ENCODE results near the gene DKKL1. TPM values are rescaled to one million over a fixed set of nuclear protein-coding genes. Genes with fewer than 3 reads are reported as not detected.

The DKKL1 gene
- polyA plus RNA-seq, 3 donors from 2014 or later = not detected

- DNase-seq = no peak
- H3K9me3 Mint-ChIP-seq = no peaks in the 10 kb centered on the region
- H3K27me3 Mint-ChIP-seq (ENCODE audit: low read depth in 3 of 3) = peaks cover 0 to 5% (median 2%) of the 10 kb centered on the region in 3 donors
- no peaks in the 10 kb centered on the region for H3K36me3 Mint-ChIP-seq
- H3K4me1 Mint-ChIP-seq = no peaks in the 10 kb centered on the region
- no peak overlapping the region for H3K27ac Mint-ChIP-seq
- H3K4me3 Mint-ChIP-seq = no peak overlapping the region
These were observed 36.4 kb downstream of the DKKL1 start for GRCh38 chr19:49400029-49400428.

GRCh38 chr19:49403404-49404187, 39.9 kb downstream of the DKKL1 start:
- H3K9me3 Mint-ChIP-seq = peaks cover 0 to 1% (median 0%) of the 10 kb centered on the region in 6 donors
- peaks cover 0 to 4% (median 0%) of the 10 kb centered on the region in 3 donors for H3K36me3 Mint-ChIP-seq
- no peak overlapping the region for H3K4me3 Mint-ChIP-seq
- H3K27me3 Mint-ChIP-seq (ENCODE audit: low read depth in 3 of 3) = peaks cover under 1 to 4% (median 2%) of the 10 kb centered on the region in 3 donors
- no peak overlapping the region for H3K27ac Mint-ChIP-seq
- H3K4me1 Mint-ChIP-seq = peaks cover 0 to under 1% of the 10 kb centered on the region in 2 donors
- DNase-seq = no peak

- Mint-ChIP-seq H3K27ac (no peak overlapping the region), H3K4me1 (peaks cover 12 to 14% of the 10 kb centered on the region in 2 donors), H3K27me3 (ENCODE audit: low read depth in 3 of 3) (peaks cover 3 to 10% (median 4%) of the 10 kb centered on the region in 3 donors), H3K4me3 (no peak overlapping the region), H3K36me3 (peaks cover 0 to 4% (median 0%) of the 10 kb centered on the region in 3 donors), H3K9me3 (peaks cover 0 to 1% (median 0%) of the 10 kb centered on the region in 6 donors)
- DNase-seq = no peak
These were observed 43.4 kb downstream of the DKKL1 start for GRCh38 chr19:49407079-49407478.

GRCh38 chr19:49407482-49408015, 43.9 kb downstream of the DKKL1 start:
- H3K4me3 Mint-ChIP-seq = no peak overlapping the region
- H3K4me1 Mint-ChIP-seq = peaks cover 12 to 14% of the 10 kb centered on the region in 2 donors
- H3K27ac Mint-ChIP-seq = peak overlapping the region in 2 of 6 donors; percentile 19 to 42
- H3K27me3 Mint-ChIP-seq (ENCODE audit: low read depth in 3 of 3) = peaks cover 4 to 9% (median 5%) of the 10 kb centered on the region in 3 donors
- H3K9me3 Mint-ChIP-seq = peaks cover 0 to 1% (median 0%) of the 10 kb centered on the region in 6 donors
- peaks cover 0 to 4% (median 0%) of the 10 kb centered on the region in 3 donors for H3K36me3 Mint-ChIP-seq
- DNase-seq = no peak

GRCh38 chr19:49408816-49409440, 45.3 kb downstream of the DKKL1 start:
- H3K4me1 Mint-ChIP-seq = peaks cover 12 to 14% of the 10 kb centered on the region in 2 donors
- peaks cover 0 to 1% (median 0%) of the 10 kb centered on the region in 6 donors for H3K9me3 Mint-ChIP-seq
- peaks cover 0 to 4% (median 0%) of the 10 kb centered on the region in 3 donors for H3K36me3 Mint-ChIP-seq
- peak overlapping the region in 1 of 5 donors; percentile 33 for H3K4me3 Mint-ChIP-seq
- DNase-seq = no peak
- peaks cover 4 to 9% (median 8%) of the 10 kb centered on the region in 3 donors for H3K27me3 Mint-ChIP-seq (ENCODE audit: low read depth in 3 of 3)
- peak overlapping the region in 4 of 6 donors; percentile 0 to 79 (median 47) for H3K27ac Mint-ChIP-seq

GRCh38 chr19:49409441-49410029, 45.9 kb downstream of the DKKL1 start:
- peaks cover 4 to 9% (median 8%) of the 10 kb centered on the region in 3 donors for H3K27me3 Mint-ChIP-seq (ENCODE audit: low read depth in 3 of 3)
- peak overlapping the region in 3 of 5 donors; percentile 19 to 33 (median 19) for H3K4me3 Mint-ChIP-seq
- DNase-seq = no peak
- H3K36me3 Mint-ChIP-seq = peaks cover 0 to 4% (median 0%) of the 10 kb centered on the region in 3 donors
- H3K9me3 Mint-ChIP-seq = peaks cover 0 to 1% (median 0%) of the 10 kb centered on the region in 6 donors
- H3K4me1 Mint-ChIP-seq = peaks cover 12 to 14% of the 10 kb centered on the region in 2 donors
- H3K27ac Mint-ChIP-seq = peak overlapping the region in 5 of 6 donors; percentile 0 to 84 (median 54)

- Mint-ChIP-seq H3K36me3 (peaks cover 0 to 4% (median 0%) of the 10 kb centered on the region in 3 donors), H3K27me3 (ENCODE audit: low read depth in 3 of 3) (peaks cover 9 to 10% (median 9%) of the 10 kb centered on the region in 3 donors), H3K27ac (peak overlapping the region in 1 of 6 donors; percentile 24), H3K4me3 (no peak overlapping the region), H3K4me1 (peaks cover 12 to 14% of the 10 kb centered on the region in 2 donors), H3K9me3 (peaks cover 0 to 1% (median 0%) of the 10 kb centered on the region in 6 donors)
- no peak for DNase-seq
These were observed 48.1 kb downstream of the DKKL1 start for GRCh38 chr19:49411681-49412326.

GRCh38 chr19:49413348-49413747, 49.7 kb downstream of the DKKL1 start:
- no peaks in the 10 kb centered on the region for H3K36me3 Mint-ChIP-seq
- H3K9me3 Mint-ChIP-seq = no peaks in the 10 kb centered on the region
- no peak overlapping the region for H3K4me3 Mint-ChIP-seq
- no peak overlapping the region for H3K27ac Mint-ChIP-seq
- DNase-seq = no peak
- H3K4me1 Mint-ChIP-seq = peaks cover 12 to 14% of the 10 kb centered on the region in 2 donors
- peaks cover 9 to 13% (median 11%) of the 10 kb centered on the region in 3 donors for H3K27me3 Mint-ChIP-seq (ENCODE audit: low read depth in 3 of 3)

GRCh38 chr19:49414256-49414655, 50.6 kb downstream of the DKKL1 start:
- H3K27me3 Mint-ChIP-seq (ENCODE audit: low read depth in 3 of 3) = peaks cover 9 to 16% (median 11%) of the 10 kb centered on the region in 3 donors
- no peaks in the 10 kb centered on the region for H3K9me3 Mint-ChIP-seq
- H3K4me1 Mint-ChIP-seq = peaks cover 9% of the 10 kb centered on the region in 2 donors
- H3K36me3 Mint-ChIP-seq = no peaks in the 10 kb centered on the region
- no peak for DNase-seq
- H3K27ac Mint-ChIP-seq = no peak overlapping the region
- H3K4me3 Mint-ChIP-seq = no peak overlapping the region

- Mint-ChIP-seq H3K4me1 (no peaks in the 10 kb centered on the region), H3K27me3 (ENCODE audit: low read depth in 3 of 3) (peaks cover 13 to 23% (median 15%) of the 10 kb centered on the region in 3 donors), H3K36me3 (no peaks in the 10 kb centered on the region), H3K4me3 (no peak overlapping the region), H3K9me3 (no peaks in the 10 kb centered on the region), H3K27ac (no peak overlapping the region)
- DNase-seq = no peak
These were observed 51.6 kb downstream of the DKKL1 start for GRCh38 chr19:49415102-49415809.

GRCh38 chr19:49415810-49416200, 52.1 kb downstream of the DKKL1 start:
- no peaks in the 10 kb centered on the region for H3K36me3 Mint-ChIP-seq
- H3K4me1 Mint-ChIP-seq = peaks cover under 1% of the 10 kb centered on the region in 2 donors
- H3K27ac Mint-ChIP-seq = no peak overlapping the region
- no peak for DNase-seq
- H3K9me3 Mint-ChIP-seq = peaks cover 0 to 2% (median 0%) of the 10 kb centered on the region in 6 donors
- H3K27me3 Mint-ChIP-seq (ENCODE audit: low read depth in 3 of 3) = peaks cover 15 to 27% (median 19%) of the 10 kb centered on the region in 3 donors
- H3K4me3 Mint-ChIP-seq = no peak overlapping the region

- H3K27me3 Mint-ChIP-seq (ENCODE audit: low read depth in 3 of 3) = peaks cover 12 to 35% (median 29%) of the 10 kb centered on the region in 3 donors
- no peak overlapping the region for H3K27ac Mint-ChIP-seq
- H3K36me3 Mint-ChIP-seq = no peaks in the 10 kb centered on the region
- no peak for DNase-seq
- H3K4me3 Mint-ChIP-seq = no peak overlapping the region
- peaks cover 0 to 2% (median 0%) of the 10 kb centered on the region in 6 donors for H3K9me3 Mint-ChIP-seq
- peaks cover 10 to 13% of the 10 kb centered on the region in 2 donors for H3K4me1 Mint-ChIP-seq
These were observed 53.4 kb downstream of the DKKL1 start for GRCh38 chr19:49417088-49417487.
